HTERT RPE-1 (cell line): Measurements from ENCODE around the gene RBKS.
"Not testable (repeated sequence)": the region's sequence is repeated elsewhere in the genome, so short reads cannot be mapped to it uniquely, and the experiment has no call there.

Source experiments
- in situ Hi-C: fragments of 300-500 bp; cut with MboI; formaldehyde crosslinking; loops from 4 replicates; pipeline ENCODE4 v1.14.3; 2020; ENCODE audit warnings: low sequenced_read_pairs

Gene RBKS

GRCh38 chr2:27771202-27771547 lies 119.0 kb downstream of the RBKS start:
- in situ Hi-C loops, result no loop called here

- in situ Hi-C loops, result no loop called here
Measured at GRCh38 chr2:27766287-27766661, 123.9 kb downstream of the RBKS start.

- in situ Hi-C loops, result no loop called here
Measured at GRCh38 chr2:27765621-27766286, 124.4 kb downstream of the RBKS start.

- in situ Hi-C loops, result not testable (repeated sequence)
Measured at GRCh38 chr2:27764526-27764925, 125.7 kb downstream of the RBKS start.

GRCh38 chr2:27763907-27764267 lies 126.3 kb downstream of the RBKS start:
- in situ Hi-C loops, result no loop called here

- in situ Hi-C loops, result no loop called here
Measured at GRCh38 chr2:27762951-27763906, 127.0 kb downstream of the RBKS start.

- in situ Hi-C loops, result no loop called here
Measured at GRCh38 chr2:27756544-27757498, 133.4 kb downstream of the RBKS start.

- in situ Hi-C loops, result no loop called here
Measured at GRCh38 chr2:27756091-27756490, 134.1 kb downstream of the RBKS start.

GRCh38 chr2:27754831-27755230 lies 135.4 kb downstream of the RBKS start:
- in situ Hi-C loops, result no loop called here

- in situ Hi-C loops, result no loop called here
Measured at GRCh38 chr2:27754138-27754588, 136.0 kb downstream of the RBKS start.

- in situ Hi-C loops, result no loop called here
Measured at GRCh38 chr2:27752551-27753237, 137.5 kb downstream of the RBKS start.

GRCh38 chr2:27751377-27751776 lies 138.8 kb downstream of the RBKS start:
- in situ Hi-C loops, result no loop called here

- in situ Hi-C loops, result not testable (repeated sequence)
Measured at GRCh38 chr2:27748803-27749554, 141.2 kb downstream of the RBKS start.

- in situ Hi-C loops, result no loop called here
Measured at GRCh38 chr2:27747827-27748352, 142.3 kb downstream of the RBKS start.

GRCh38 chr2:27746325-27746724 lies 143.9 kb downstream of the RBKS start:
- in situ Hi-C loops, result no loop called here

- in situ Hi-C loops, result not testable (repeated sequence)
Measured at GRCh38 chr2:27745494-27745893, 144.7 kb downstream of the RBKS start.

GRCh38 chr2:27742571-27742970 lies 147.6 kb downstream of the RBKS start:
- in situ Hi-C loops, result no loop called here

- in situ Hi-C loops, result no loop called here
Measured at GRCh38 chr2:27741673-27742072, 148.5 kb downstream of the RBKS start.

GRCh38 chr2:27739058-27739373 lies 151.2 kb downstream of the RBKS start:
- in situ Hi-C loops, result no loop called here
